IMR-90 (cell line): ENCODE data around the gene SLC12A8.

Experiments
- BHLHE40 ChIP-seq: fragments of 150-350 bp; IDR thresholded peaks from 2 replicates; pipeline ENCODE4 v1.6.1; 2016; ENCODE audit warnings: mild to moderate bottlenecking, low read depth, low read length
- CEBPB ChIP-seq: IDR thresholded peaks from 2 replicates; pipeline ENCODE4 v1.6.1; 2012; ENCODE audit warnings: low read depth, low read length, improper control_type of control experiment
- MAFK ChIP-seq: IDR thresholded peaks from 2 replicates; pipeline ENCODE4 v1.6.1; 2012; ENCODE audit warnings: low read depth, low read length, improper control_type of control experiment
- MAZ ChIP-seq: IDR thresholded peaks from 2 replicates; pipeline ENCODE4 v1.6.1; 2012; ENCODE audit warnings: low read depth, mild to moderate bottlenecking, low read length, improper control_type of control experiment, moderate library complexity, borderline replicate concordance
- NFE2L2 ChIP-seq: fragments of 150-350 bp; IDR thresholded peaks from 2 replicates; pipeline ENCODE4 v1.6.1; 2016; ENCODE audit warnings: low read depth, mild to moderate bottlenecking, low read length
- POLR2A ChIP-seq: IDR thresholded peaks from 2 replicates; pipeline ENCODE4 v1.6.1; 2012; ENCODE audit warnings: mild to moderate bottlenecking, low read depth, low read length
- RAD21 ChIP-seq: IDR thresholded peaks from 2 replicates; pipeline ENCODE4 v1.6.1; 2012; ENCODE audit warnings: low read length, improper control_type of control experiment
- RCOR1 ChIP-seq: IDR thresholded peaks from 2 replicates; pipeline ENCODE4 v1.6.1; 2012; ENCODE audit warnings: mild to moderate bottlenecking, low read length, improper control_type of control experiment; ENCODE audit not compliant: insufficient replicate concordance
- RFX5 ChIP-seq: IDR thresholded peaks from 2 replicates; pipeline ENCODE4 v1.8.0; 2012; ENCODE audit warnings: low read depth, mild to moderate bottlenecking, low read length, moderate library complexity
- SMC3 ChIP-seq: fragments of 150-350 bp; IDR thresholded peaks from 2 replicates; pipeline ENCODE4 v1.6.1; 2016; ENCODE audit warnings: low read depth, mild to moderate bottlenecking, antibody characterized with exemption, low read length, moderate library complexity
- TF ChIP-seq, protein P1 (sequence below): conservative IDR thresholded peaks from 2 replicates; pipeline ENCODE4 v1.5.1; 2012; ENCODE audit warnings: mild to moderate bottlenecking, low read depth, low read length, improper control_type of control experiment
- TF ChIP-seq, protein P2 (sequence below): fragments of 150-350 bp; IDR thresholded peaks from 2 replicates; pipeline ENCODE4 v1.6.1; 2017; ENCODE audit warnings: mild to moderate bottlenecking, antibody characterized with exemption, low read length, low read depth
- TF ChIP-seq, protein P3 (sequence below): fragments of 150-350 bp; IDR thresholded peaks from 2 replicates; pipeline ENCODE4 v1.6.1; 2016; ENCODE audit warnings: low read depth, mild to moderate bottlenecking, low read length, moderate library complexity, borderline replicate concordance

DNA sequence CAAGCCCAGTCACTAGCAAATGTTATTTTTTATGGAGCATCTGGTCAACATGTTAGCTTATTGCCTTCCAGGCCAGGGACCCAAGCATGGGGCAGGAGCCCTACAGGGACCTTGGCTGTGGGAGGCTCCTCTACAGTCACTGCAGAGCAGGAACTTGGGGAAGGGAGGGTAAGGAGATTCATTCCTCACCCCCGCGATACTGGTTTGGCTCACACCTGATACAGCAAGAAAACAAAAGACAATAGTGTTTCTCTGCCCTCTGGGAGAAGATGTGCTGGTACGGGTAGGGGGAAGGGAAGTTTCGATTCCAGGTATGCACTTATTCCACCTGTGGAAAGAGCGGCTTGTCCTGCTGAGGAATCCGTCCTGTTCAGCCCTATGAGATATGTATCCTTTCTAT is 77.6 kb downstream of the SLC12A8 start:
- TF ChIP-seq, protein P1, sequence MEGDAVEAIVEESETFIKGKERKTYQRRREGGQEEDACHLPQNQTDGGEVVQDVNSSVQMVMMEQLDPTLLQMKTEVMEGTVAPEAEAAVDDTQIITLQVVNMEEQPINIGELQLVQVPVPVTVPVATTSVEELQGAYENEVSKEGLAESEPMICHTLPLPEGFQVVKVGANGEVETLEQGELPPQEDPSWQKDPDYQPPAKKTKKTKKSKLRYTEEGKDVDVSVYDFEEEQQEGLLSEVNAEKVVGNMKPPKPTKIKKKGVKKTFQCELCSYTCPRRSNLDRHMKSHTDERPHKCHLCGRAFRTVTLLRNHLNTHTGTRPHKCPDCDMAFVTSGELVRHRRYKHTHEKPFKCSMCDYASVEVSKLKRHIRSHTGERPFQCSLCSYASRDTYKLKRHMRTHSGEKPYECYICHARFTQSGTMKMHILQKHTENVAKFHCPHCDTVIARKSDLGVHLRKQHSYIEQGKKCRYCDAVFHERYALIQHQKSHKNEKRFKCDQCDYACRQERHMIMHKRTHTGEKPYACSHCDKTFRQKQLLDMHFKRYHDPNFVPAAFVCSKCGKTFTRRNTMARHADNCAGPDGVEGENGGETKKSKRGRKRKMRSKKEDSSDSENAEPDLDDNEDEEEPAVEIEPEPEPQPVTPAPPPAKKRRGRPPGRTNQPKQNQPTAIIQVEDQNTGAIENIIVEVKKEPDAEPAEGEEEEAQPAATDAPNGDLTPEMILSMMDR = no peak
- TF ChIP-seq MAZ = no peak
- TF ChIP-seq SMC3 = no peak
- TF ChIP-seq POLR2A = no peak
- TF ChIP-seq MAFK = no peak
- TF ChIP-seq RAD21 = no peak
- TF ChIP-seq RFX5 = no peak
- TF ChIP-seq, protein P2, sequence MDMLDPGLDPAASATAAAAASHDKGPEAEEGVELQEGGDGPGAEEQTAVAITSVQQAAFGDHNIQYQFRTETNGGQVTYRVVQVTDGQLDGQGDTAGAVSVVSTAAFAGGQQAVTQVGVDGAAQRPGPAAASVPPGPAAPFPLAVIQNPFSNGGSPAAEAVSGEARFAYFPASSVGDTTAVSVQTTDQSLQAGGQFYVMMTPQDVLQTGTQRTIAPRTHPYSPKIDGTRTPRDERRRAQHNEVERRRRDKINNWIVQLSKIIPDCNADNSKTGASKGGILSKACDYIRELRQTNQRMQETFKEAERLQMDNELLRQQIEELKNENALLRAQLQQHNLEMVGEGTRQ = no peak
- no peak for TF ChIP-seq RCOR1
- TF ChIP-seq, protein P3, sequence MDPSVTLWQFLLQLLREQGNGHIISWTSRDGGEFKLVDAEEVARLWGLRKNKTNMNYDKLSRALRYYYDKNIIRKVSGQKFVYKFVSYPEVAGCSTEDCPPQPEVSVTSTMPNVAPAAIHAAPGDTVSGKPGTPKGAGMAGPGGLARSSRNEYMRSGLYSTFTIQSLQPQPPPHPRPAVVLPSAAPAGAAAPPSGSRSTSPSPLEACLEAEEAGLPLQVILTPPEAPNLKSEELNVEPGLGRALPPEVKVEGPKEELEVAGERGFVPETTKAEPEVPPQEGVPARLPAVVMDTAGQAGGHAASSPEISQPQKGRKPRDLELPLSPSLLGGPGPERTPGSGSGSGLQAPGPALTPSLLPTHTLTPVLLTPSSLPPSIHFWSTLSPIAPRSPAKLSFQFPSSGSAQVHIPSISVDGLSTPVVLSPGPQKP = no peak
- no peak for TF ChIP-seq BHLHE40
- no peak for TF ChIP-seq CEBPB
- TF ChIP-seq NFE2L2 = no peak
